GM18858 (cell line): ENCODE results near the gene GCLC.

Experiments used
- ATAC-seq: cut with Tn5 transposase; IDR thresholded peaks from one replicate; pipeline ENCODE4 v1.9.1; 2021; ENCODE audit not compliant: unreplicated experiment

Gene GCLC

GRCh38 chr6:53458105-53458866 lies 86.6 kb downstream of the GCLC start:
- no peak for ATAC-seq

- no peak for ATAC-seq
Observed at GRCh38 chr6:53456809-53457208, 88.1 kb downstream of the GCLC start.

- no peak for ATAC-seq
Observed at GRCh38 chr6:53455678-53456077, 89.2 kb downstream of the GCLC start.

GRCh38 chr6:53451165-53451564 lies 93.7 kb downstream of the GCLC start:
- no peak for ATAC-seq

GRCh38 chr6:53447865-53448264 lies 97.0 kb downstream of the GCLC start:
- ATAC-seq: no peak
